B cell (primary cell): ENCODE measurements around the gene MCRIP2. TPM values are rescaled to one million over a fixed set of nuclear protein-coding genes. Genes with fewer than 3 reads are reported as not detected.

Experiments
- ATAC-seq: fragments of 200-7000 bp; cut with Tn5 transposase; one replicate; pipeline ENCODE4 v1.10.0; 2021; ENCODE audit warnings: low read depth, mild to moderate bottlenecking, moderate number of reproducible peaks, moderate library complexity
- CTCF ChIA-PET: fragments of 350-600 bp; sonication (Branson Sonifier 250); formaldehyde crosslinking; loops from one replicate; lab custom pipeline; 2021; ENCODE audit warnings: antibody characterized with exemption, inconsistent platforms; lab: Charles Lee
- POLR2A ChIA-PET: fragments of 350-600 bp; sonication (Branson Sonifier 250); formaldehyde crosslinking; loops from one replicate; lab custom pipeline; 2021; ENCODE audit warnings: antibody characterized with exemption; lab: Charles Lee
- DNase-seq: peaks from one replicate; pipeline ENCODE4 v3.0.0; 2013
- H2AFZ ChIP-seq: 2 replicates; pipeline ENCODE4 v1.6.1; 2012; ENCODE audit warnings: mild to moderate bottlenecking, low read depth, low read length; ENCODE audit not compliant: insufficient read depth, poor library complexity, severe bottlenecking
- H3K27ac ChIP-seq, 2 donors: 1 replicate in 1 of 2; 2 replicates in 1 of 2; pipeline ENCODE4 v1.5.1; 2012 to 2013; ENCODE audit warnings: low read length in 2 of 2, mild to moderate bottlenecking in 2 of 2, moderate library complexity in 1 of 2
- H3K27me3 ChIP-seq, 4 experiments: fragments of 200-600 bp in 1 of 4; sonication (generic) in 1 of 4; replicated peaks in 1 of 4; 1 replicate in 2 of 4; 2 replicates in 2 of 4; pipeline versions ENCODE4 v1.6.1 to v1.7.0; 2013 to 2016; ENCODE audit warnings: low read length in 3 of 4, mild to moderate bottlenecking in 2 of 4, mixed read lengths in 1 of 4, moderate library complexity in 1 of 4; ENCODE audit not compliant: insufficient read depth in 4 of 4, control insufficient read depth in 3 of 4; ENCODE audit errors: control extremely low read depth in 1 of 4
- H3K36me3 ChIP-seq, 2 experiments: replicated peaks in 1 of 2; 1 replicate in 1 of 2; 2 replicates in 1 of 2; pipeline versions ENCODE4 v1.6.1 to v1.7.1; 2013; ENCODE audit warnings: low read length in 1 of 2; ENCODE audit not compliant: insufficient read depth in 2 of 2, control insufficient read depth in 1 of 2; ENCODE audit errors: control extremely low read depth in 1 of 2, extremely low read depth in 1 of 2
- H3K4me1 ChIP-seq, 2 donors: fragments of 200-600 bp in 1 of 2; sonication (generic) in 1 of 2; 1 replicate in 1 of 2; 2 replicates in 1 of 2; pipeline versions ENCODE4 v1.5.1 to v1.6.1; 2013 to 2017; ENCODE audit warnings: low read length in 2 of 2; ENCODE audit not compliant: control insufficient read depth in 2 of 2, insufficient read depth in 2 of 2
- H3K4me2 ChIP-seq: replicated peaks from 2 replicates; pipeline ENCODE3; 2012; ENCODE audit warnings: mild to moderate bottlenecking, low read depth, low read length; ENCODE audit not compliant: poor library complexity, severe bottlenecking
- H3K4me3 ChIP-seq, 5 experiments: fragments of 200-600 bp in 1 of 5; sonication (generic) in 1 of 5; 1 replicate in 3 of 5; 2 replicates in 2 of 5; pipeline versions ENCODE4 v1.5.1 to v1.7.0; 2011 to 2016; ENCODE audit warnings: low read length in 4 of 5, mild to moderate bottlenecking in 4 of 5, low read depth in 2 of 5, control low read depth in 1 of 5, moderate library complexity in 1 of 5; ENCODE audit not compliant: insufficient read depth in 1 of 5; ENCODE audit errors: control extremely low read depth in 1 of 5, extremely low read depth in 1 of 5
- H3K79me2 ChIP-seq: fragments of 200-600 bp; sonication (generic); one replicate; pipeline ENCODE4 v1.6.0; 2016; ENCODE audit warnings: low read length; ENCODE audit not compliant: control insufficient read depth, insufficient read depth
- H3K9ac ChIP-seq: fragments of 200-600 bp; sonication (generic); 2 replicates; pipeline ENCODE4 v1.6.1; 2017; ENCODE audit warnings: mild to moderate bottlenecking, low read length, moderate library complexity
- H3K9me3 ChIP-seq, 3 donors: one replicate each; pipeline versions ENCODE4 v1.6.1 to v1.7.1; 2013; ENCODE audit warnings: low read length in 2 of 3; ENCODE audit not compliant: control insufficient read depth in 2 of 3, insufficient read depth in 1 of 3; ENCODE audit errors: control extremely low read depth in 1 of 3
- H4K20me1 ChIP-seq: 2 replicates; pipeline ENCODE4 v1.6.0; 2012; ENCODE audit warnings: mild to moderate bottlenecking, low read length; ENCODE audit not compliant: insufficient read depth, control insufficient read depth, poor library complexity, severe bottlenecking
- H3K27ac Mint-ChIP-seq: one replicate; pipeline ENCODE4 v1.8.0; 2021; ENCODE audit warnings: mixed read lengths
- H3K27me3 Mint-ChIP-seq: one replicate; pipeline ENCODE4 v1.8.0; 2021; ENCODE audit warnings: mixed read lengths
- H3K4me1 Mint-ChIP-seq: one replicate; pipeline ENCODE4 v1.8.0; 2021; ENCODE audit warnings: mixed read lengths
- H3K4me3 Mint-ChIP-seq: one replicate; pipeline ENCODE4 v1.8.0; 2021; ENCODE audit warnings: mixed read lengths
- H3K9me3 Mint-ChIP-seq: one replicate; pipeline ENCODE4 v1.8.0; 2022; ENCODE audit warnings: mixed read lengths; ENCODE audit not compliant: insufficient read depth
- CTCF ChIP-seq: fragments of 200-600 bp; IDR thresholded peaks from one replicate; pipeline ENCODE4 v1.8.0; 2022; ENCODE audit warnings: antibody characterized with exemption, mild to moderate bottlenecking
- EZH2 ChIP-seq: IDR thresholded peaks from 2 replicates; pipeline ENCODE4 v1.6.1; 2012; ENCODE audit warnings: borderline replicate concordance, low read depth, mild to moderate bottlenecking, moderate library complexity, low read length; ENCODE audit not compliant: insufficient read depth, poor library complexity, severe bottlenecking
- WGBS: methylation state at CpG from one replicate; pipeline ENCODE4 v1.1.5; 2013; ENCODE audit warnings: missing lambda C conversion rate; ENCODE audit not compliant: insufficient coverage; 5-methylcytosine and 5-hydroxymethylcytosine counted together
- intact Hi-C: fragments of 100-400 bp; cut with micrococcal nuclease; formaldehyde crosslinking; loops from one replicate; pipeline ENCODE4 v1.10.0; 2022
- polyA plus RNA-seq: library from polyadenylated mRNA; depleted of rRNA; stranded (reverse); fragments of >200 nt; gene quantifications from 2 replicates; pipeline ENCODE4 v1.2.3, GENCODE V29; 2012
- total RNA-seq, 2 donors: library from RNA; stranded (reverse); fragments of 120-200 nt in 1 of 2; gene quantifications; 1 replicate in 1 of 2; 2 replicates in 1 of 2; pipeline versions ENCODE4 v1.2.3 to v1.2.4, GENCODE V29; 2013 to 2022

Gene MCRIP2
- total and polyA plus RNA-seq, 2 donors (not counting 1 experiment from before 2014, with no cell fraction given): 29.2 to 46.0 TPM

GRCh38 chr16:684961-685696 lies 43.5 kb downstream of the MCRIP2 start:
- Histone ChIP-seq H3K9me3 (no peaks in the 10 kb centered on the region), H3K27ac (peak overlapping the region in 1 of 2 donors; percentile 89), H3K79me2 (peaks cover 50% of the 10 kb centered on the region), H3K27me3 (no peaks in the 10 kb centered on the region), H2AFZ (no peak overlapping the region), H3K4me3 (no peak overlapping the region), H3K4me2 (peak overlapping the region; percentile 97), H3K4me1 (peaks cover 37 to 51% of the 10 kb centered on the region in 2 donors), H3K9ac (no peak overlapping the region), H4K20me1 (peaks cover 35% of the 10 kb centered on the region), H3K36me3 (peaks cover 0 to 27% of the 10 kb centered on the region in 2 experiments)
- TF ChIP-seq CTCF (no peak), EZH2 (no peak)
- no peaks in the 10 kb centered on the region for H3K9me3 Mint-ChIP-seq
- no peak overlapping the region for H3K4me3 Mint-ChIP-seq
- H3K4me1 Mint-ChIP-seq: peaks cover 36% of the 10 kb centered on the region
- POLR2A ChIA-PET: no interaction called here
- CTCF ChIA-PET: no interaction called here
- DNase-seq (no peak), ATAC-seq (no peak)
- no peak overlapping the region for H3K27ac Mint-ChIP-seq
- intact Hi-C loops: loop anchor here (1.0 to 5.0 kb wide), 6 partner anchors 16 to 56 kb away; partner anchors contain the start of genes ANTKMT, CIAO3, MCRIP2 and RHOT2
- H3K27me3 Mint-ChIP-seq: no peaks in the 10 kb centered on the region
- WGBS: 96% methylated on average over 61 of the region's 61 CpGs

- peak overlapping the region; percentile 26 for H3K27ac Mint-ChIP-seq
- no peak overlapping the region for H3K4me2 ChIP-seq
- peaks cover 47% of the 10 kb centered on the region for H3K79me2 ChIP-seq
- H3K4me1 Mint-ChIP-seq: peaks cover 38% of the 10 kb centered on the region
- peaks cover 34 to 54% of the 10 kb centered on the region in 2 donors for H3K4me1 ChIP-seq
- H3K9ac ChIP-seq: no peak overlapping the region
- ATAC-seq (no peak), DNase-seq (no peak)
- H3K27me3 Mint-ChIP-seq: no peaks in the 10 kb centered on the region
- H4K20me1 ChIP-seq: peaks cover 31% of the 10 kb centered on the region
- 80% methylated on average over 10 of the region's 10 CpGs for WGBS
- no peak overlapping the region for H2AFZ ChIP-seq
- H3K36me3 ChIP-seq: peaks cover 0 to 27% of the 10 kb centered on the region in 2 experiments
- no peak overlapping the region for H3K27ac ChIP-seq
- peak overlapping the region; percentile 39 for H3K4me3 Mint-ChIP-seq
- ChIA-PET POLR2A (no interaction called here), CTCF (no interaction called here)
- intact Hi-C loops: loop anchor here (2.0 kb wide), 3 partner anchors 17 to 55 kb away; partner anchors contain the start of genes CIAO3 and RHOT2
- H3K9me3 ChIP-seq: peaks cover 0 to 7% (median 0%) of the 10 kb centered on the region in 3 donors
- no peaks in the 10 kb centered on the region for H3K9me3 Mint-ChIP-seq
- no peaks in the 10 kb centered on the region for H3K27me3 ChIP-seq
- no peak overlapping the region for H3K4me3 ChIP-seq
- no peak for TF ChIP-seq CTCF
- no peak for TF ChIP-seq EZH2
Observed at GRCh38 chr16:685967-686366, 44.3 kb downstream of the MCRIP2 start.
